DND-41 (cell line): Measurements from ENCODE around the gene DENND6A.

ENCODE experiments used
- ATAC-seq: fragments of 200-7000 bp; cut with Tn5 transposase; 3 replicates; pipeline ENCODE4 v1.9.1; 2021; ENCODE audit warnings: low read depth; ENCODE audit not compliant: insufficient read depth
- DNase-seq: peaks from one replicate; pipeline ENCODE4 v3.0.0-alpha.2; 2020
- H2AFZ ChIP-seq: 2 replicates; pipeline ENCODE4 v1.6.0; 2012; ENCODE audit warnings: low read depth, low read length
- H3K27ac ChIP-seq: 2 replicates; pipeline ENCODE4 v1.5.1; 2012; ENCODE audit warnings: low read length, inconsistent platforms
- H3K27me3 ChIP-seq: fragments of 200-600 bp; sonication (generic); 2 replicates; pipeline ENCODE4 v1.6.0; 2012; ENCODE audit warnings: low read length, mild to moderate bottlenecking, inconsistent platforms; ENCODE audit not compliant: insufficient read depth, poor library complexity
- H3K36me3 ChIP-seq: 2 replicates; pipeline ENCODE4 v1.5.1; 2012; ENCODE audit warnings: low read length, inconsistent platforms; ENCODE audit not compliant: insufficient read depth
- H3K4me1 ChIP-seq: 2 replicates; pipeline ENCODE4 v1.5.1; 2012; ENCODE audit warnings: mild to moderate bottlenecking, low read length; ENCODE audit not compliant: insufficient read depth
- H3K4me2 ChIP-seq: 2 replicates; pipeline ENCODE4 v1.6.0; 2012; ENCODE audit warnings: mild to moderate bottlenecking, moderate library complexity, low read length, inconsistent platforms; ENCODE audit not compliant: insufficient read depth
- H3K4me3 ChIP-seq, 2 experiments: fragments of 200-600 bp in 1 of 2; shearing (Covaris generic) in 1 of 2; 2 replicates each; pipeline ENCODE4 v1.5.1; 2012 to 2016; ENCODE audit warnings: inconsistent platforms in 2 of 2, low read length in 2 of 2, mild to moderate bottlenecking in 2 of 2, low read depth in 1 of 2, moderate library complexity in 1 of 2
- H3K79me2 ChIP-seq: 2 replicates; pipeline ENCODE4 v1.6.0; 2012; ENCODE audit warnings: low read length, inconsistent platforms; ENCODE audit not compliant: insufficient read depth
- H3K9ac ChIP-seq: 2 replicates; pipeline ENCODE4 v1.6.0; 2012; ENCODE audit warnings: low read depth, mild to moderate bottlenecking, inconsistent platforms, low read length, moderate library complexity
- H3K9me3 ChIP-seq: 2 replicates; pipeline ENCODE4 v1.5.1; 2012; ENCODE audit warnings: low read length, moderate library complexity, mild to moderate bottlenecking, inconsistent platforms; ENCODE audit not compliant: insufficient read depth, severe bottlenecking
- H4K20me1 ChIP-seq: 2 replicates; pipeline ENCODE4 v1.6.0; 2012; ENCODE audit warnings: low read length; ENCODE audit not compliant: insufficient read depth
- EZH2 ChIP-seq: IDR thresholded peaks from 3 replicates; pipeline ENCODE4 v1.6.1; 2012; ENCODE audit warnings: borderline replicate concordance, low read depth, mild to moderate bottlenecking, moderate library complexity, low read length, inconsistent platforms; ENCODE audit not compliant: severe bottlenecking
- TF ChIP-seq, protein P1 (sequence below): IDR thresholded peaks from 2 replicates; pipeline ENCODE4 v1.5.1; 2012; ENCODE audit warnings: borderline replicate concordance, low read length, moderate library complexity, mild to moderate bottlenecking; ENCODE audit not compliant: poor library complexity, severe bottlenecking; ENCODE audit errors: extremely low read depth

DENND6A gene

DNA sequence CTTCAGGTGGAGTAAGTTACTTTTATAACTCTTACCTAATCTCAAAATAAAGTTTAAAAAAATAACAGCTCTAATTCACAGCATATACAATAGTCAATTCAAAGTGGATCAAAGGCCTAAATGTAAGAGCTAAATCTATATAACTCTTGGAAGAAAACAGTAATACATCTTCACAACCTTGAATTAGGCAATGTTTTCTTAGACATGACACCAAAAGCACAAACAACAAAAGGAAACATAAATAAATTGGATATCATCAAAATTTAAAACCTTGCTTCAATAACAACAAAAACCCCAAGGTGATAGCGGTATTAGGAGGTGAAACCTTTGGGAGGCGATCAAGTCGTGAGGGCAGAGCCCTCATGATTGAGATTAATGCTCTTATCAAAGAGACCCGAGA is 12.8 kb downstream of the DENND6A start:
- no peak overlapping the region for H3K4me2 ChIP-seq
- no peak overlapping the region for H2AFZ ChIP-seq
- no peak overlapping the region for H3K27ac ChIP-seq
- H3K9ac ChIP-seq = no peak overlapping the region
- ATAC-seq (no peak), DNase-seq (no peak)
- H3K27me3 ChIP-seq = no peaks in the 10 kb centered on the region
- H3K79me2 ChIP-seq = peaks cover 95% of the 10 kb centered on the region
- no peaks in the 10 kb centered on the region for H3K9me3 ChIP-seq
- peaks cover 56% of the 10 kb centered on the region for H3K36me3 ChIP-seq
- peaks cover 8% of the 10 kb centered on the region for H3K4me1 ChIP-seq
- no peak for TF ChIP-seq EZH2
- peaks cover 60% of the 10 kb centered on the region for H4K20me1 ChIP-seq
- no peak overlapping the region for H3K4me3 ChIP-seq

DNA sequence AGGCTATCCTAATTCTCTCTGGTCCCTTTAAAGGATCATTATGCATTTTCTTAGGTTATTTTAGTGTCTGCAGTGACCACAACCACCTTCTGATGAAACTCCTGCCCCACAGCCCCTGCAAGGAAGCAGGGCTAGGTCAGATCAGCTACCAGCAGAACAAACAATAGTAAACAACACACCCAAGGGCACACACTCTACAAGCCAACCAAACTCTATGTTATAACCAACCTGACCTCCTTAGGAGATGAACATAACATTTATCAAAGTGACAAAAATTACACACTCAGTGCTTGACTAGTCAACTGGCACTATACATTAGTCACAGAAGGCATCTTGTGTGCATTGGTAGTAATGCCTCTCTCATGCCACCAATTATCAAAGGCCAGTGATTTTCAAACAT is 17.3 kb downstream of the DENND6A start:
- no peak overlapping the region for H3K4me3 ChIP-seq
- TF ChIP-seq EZH2 = no peak
- TF ChIP-seq, protein P1, sequence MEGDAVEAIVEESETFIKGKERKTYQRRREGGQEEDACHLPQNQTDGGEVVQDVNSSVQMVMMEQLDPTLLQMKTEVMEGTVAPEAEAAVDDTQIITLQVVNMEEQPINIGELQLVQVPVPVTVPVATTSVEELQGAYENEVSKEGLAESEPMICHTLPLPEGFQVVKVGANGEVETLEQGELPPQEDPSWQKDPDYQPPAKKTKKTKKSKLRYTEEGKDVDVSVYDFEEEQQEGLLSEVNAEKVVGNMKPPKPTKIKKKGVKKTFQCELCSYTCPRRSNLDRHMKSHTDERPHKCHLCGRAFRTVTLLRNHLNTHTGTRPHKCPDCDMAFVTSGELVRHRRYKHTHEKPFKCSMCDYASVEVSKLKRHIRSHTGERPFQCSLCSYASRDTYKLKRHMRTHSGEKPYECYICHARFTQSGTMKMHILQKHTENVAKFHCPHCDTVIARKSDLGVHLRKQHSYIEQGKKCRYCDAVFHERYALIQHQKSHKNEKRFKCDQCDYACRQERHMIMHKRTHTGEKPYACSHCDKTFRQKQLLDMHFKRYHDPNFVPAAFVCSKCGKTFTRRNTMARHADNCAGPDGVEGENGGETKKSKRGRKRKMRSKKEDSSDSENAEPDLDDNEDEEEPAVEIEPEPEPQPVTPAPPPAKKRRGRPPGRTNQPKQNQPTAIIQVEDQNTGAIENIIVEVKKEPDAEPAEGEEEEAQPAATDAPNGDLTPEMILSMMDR = no peak
- no peaks in the 10 kb centered on the region for H3K9me3 ChIP-seq
- no peak overlapping the region for H3K9ac ChIP-seq
- peaks cover 4% of the 10 kb centered on the region; the same call in 1 of the 2 replicates for H3K4me1 ChIP-seq
- 0 out of 3 replicates have a peak, but pooled peaks have one; percentile 17 for ATAC-seq
- peaks cover 93% of the 10 kb centered on the region for H3K79me2 ChIP-seq
- no peak for DNase-seq
- H3K27me3 ChIP-seq = no peaks in the 10 kb centered on the region
- peaks cover 51% of the 10 kb centered on the region for H3K36me3 ChIP-seq
- no peak overlapping the region for H3K27ac ChIP-seq
- no peak overlapping the region for H3K4me2 ChIP-seq
- peaks cover 44% of the 10 kb centered on the region for H4K20me1 ChIP-seq
- no peak overlapping the region for H2AFZ ChIP-seq

DNA sequence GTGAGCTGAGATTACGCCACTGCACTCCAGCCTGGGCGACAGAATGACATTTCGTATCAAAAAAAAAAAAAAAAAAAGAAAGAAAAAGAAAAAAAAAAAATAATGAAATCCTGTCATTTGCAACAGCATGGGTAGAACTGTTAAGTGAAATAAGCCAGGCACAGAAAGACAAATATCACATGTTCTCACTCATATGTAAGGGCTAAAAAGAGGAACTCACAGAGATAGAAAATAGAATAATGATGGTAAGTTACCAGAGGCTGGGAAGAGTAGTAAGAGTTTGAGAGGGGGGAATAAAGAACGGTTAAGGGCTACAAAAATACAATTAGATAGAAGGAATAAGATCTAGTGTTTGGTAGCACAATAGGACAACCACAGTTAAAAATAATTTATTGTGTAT is 19.7 kb downstream of the DENND6A start:
- Histone ChIP-seq H3K4me2 (no peak overlapping the region), H3K79me2 (peaks cover 79% of the 10 kb centered on the region), H3K36me3 (peaks cover 50% of the 10 kb centered on the region), H3K9me3 (no peaks in the 10 kb centered on the region), H3K9ac (no peak overlapping the region), H2AFZ (no peak overlapping the region), H3K4me1 (no peaks in the 10 kb centered on the region), H3K4me3 (no peak overlapping the region), H3K27ac (no peak overlapping the region), H4K20me1 (peaks cover 27% of the 10 kb centered on the region), H3K27me3 (no peaks in the 10 kb centered on the region)
- no peak for TF ChIP-seq EZH2
- TF ChIP-seq, protein P1 = no peak
- no peak for DNase-seq
- ATAC-seq = no peak

DNA sequence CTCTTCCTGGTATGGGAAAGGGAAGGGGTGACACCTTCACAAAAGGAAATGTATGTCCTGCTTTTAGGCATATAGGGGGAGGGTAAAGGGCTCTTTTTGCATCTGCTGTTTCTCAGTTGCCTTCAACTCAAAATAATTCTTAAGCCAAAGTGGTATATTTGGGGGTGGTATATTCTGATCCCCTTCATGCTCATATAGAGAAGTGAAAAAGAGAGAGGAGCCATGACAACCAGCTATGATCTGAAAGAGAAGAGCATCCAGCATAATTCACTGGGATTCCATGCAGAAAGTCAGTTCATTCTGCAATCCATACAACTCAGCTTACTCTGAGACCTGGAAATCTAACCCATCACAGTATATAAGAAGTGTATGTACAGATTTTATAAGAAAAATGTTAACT is 22.3 kb downstream of the DENND6A start:
- peaks cover 55% of the 10 kb centered on the region for H3K36me3 ChIP-seq
- no peak overlapping the region for H2AFZ ChIP-seq
- no peaks in the 10 kb centered on the region for H3K4me1 ChIP-seq
- H4K20me1 ChIP-seq = peaks cover 18% of the 10 kb centered on the region; the same call in 1 of the 2 replicates
- H3K4me2 ChIP-seq = no peak overlapping the region
- H3K27ac ChIP-seq = no peak overlapping the region
- H3K9ac ChIP-seq = no peak overlapping the region
- H3K4me3 ChIP-seq = no peak overlapping the region
- H3K9me3 ChIP-seq = no peaks in the 10 kb centered on the region
- no peak for ATAC-seq
- no peak for DNase-seq
- peaks cover 60% of the 10 kb centered on the region for H3K79me2 ChIP-seq
- TF ChIP-seq, protein P1 = no peak
- no peak for TF ChIP-seq EZH2
- H3K27me3 ChIP-seq = no peaks in the 10 kb centered on the region
